GM23338 (cell line): Measurements from ENCODE around the gene TTLL6. TPM values are rescaled to one million over a fixed set of nuclear protein-coding genes. Genes with fewer than 3 reads are reported as not detected.

Experiments used
- ATAC-seq: fragments of 200-7000 bp; cut with Tn5 transposase; 3 replicates; pipeline ENCODE4 v1.9.1; 2020
- DNase-seq: peaks from one replicate; pipeline ENCODE4 v3.0.0-alpha.2; 2015; ENCODE audit warnings: low spot score
- H2AFZ ChIP-seq: fragments of 200-600 bp; sonication (generic); 2 replicates; pipeline ENCODE4 v1.8.0; 2016; ENCODE audit warnings: antibody characterized with exemption, mild to moderate bottlenecking, moderate library complexity
- H3F3A ChIP-seq: fragments of 200-600 bp; sonication (generic); replicated peaks from 2 replicates; pipeline ENCODE4 v1.8.0; 2017; ENCODE audit warnings: antibody characterized with exemption, mixed run types, low read depth
- H3K27ac ChIP-seq: fragments of 200-600 bp; sonication (generic); 2 replicates; pipeline ENCODE4 v1.6.1; 2016; ENCODE audit warnings: low read depth
- H3K27me3 ChIP-seq: fragments of 200-600 bp; sonication (generic); 2 replicates; pipeline ENCODE4 v1.8.0; 2016; ENCODE audit warnings: mild to moderate bottlenecking, mixed run types, moderate library complexity; ENCODE audit not compliant: insufficient read depth
- H3K36me3 ChIP-seq: fragments of 200-600 bp; sonication (generic); 2 replicates; pipeline ENCODE4 v1.8.0; 2016; ENCODE audit warnings: mild to moderate bottlenecking; ENCODE audit not compliant: insufficient read depth
- H3K4me1 ChIP-seq: fragments of 200-600 bp; sonication (generic); 2 replicates; pipeline ENCODE4 v1.8.0; 2016; ENCODE audit warnings: mild to moderate bottlenecking, moderate library complexity; ENCODE audit not compliant: insufficient read depth
- H3K4me2 ChIP-seq: fragments of 200-600 bp; sonication (generic); 2 replicates; pipeline ENCODE4 v1.7.1; 2017; ENCODE audit warnings: mixed run types
- H3K4me3 ChIP-seq: fragments of 200-600 bp; sonication (generic); 2 replicates; pipeline ENCODE4 v1.6.1; 2016; ENCODE audit warnings: mixed run types
- H3K79me2 ChIP-seq: fragments of 200-600 bp; sonication (generic); replicated peaks from 2 replicates; pipeline ENCODE4 v1.8.0; 2017; ENCODE audit warnings: mild to moderate bottlenecking; ENCODE audit not compliant: insufficient read depth
- H3K9me2 ChIP-seq: fragments of 200-600 bp; sonication (generic); 2 replicates; pipeline ENCODE4 v1.8.0; 2017; ENCODE audit not compliant: insufficient read depth
- H4K20me1 ChIP-seq: fragments of 200-600 bp; sonication (generic); replicated peaks from 2 replicates; pipeline ENCODE4 v1.8.0; 2017; ENCODE audit warnings: mild to moderate bottlenecking; ENCODE audit not compliant: insufficient read depth
- H3K27ac Mint-ChIP-seq: 2 replicates; pipeline ENCODE4 v1.8.0; 2020; ENCODE audit warnings: inconsistent platforms, mild to moderate bottlenecking, moderate library complexity, mixed read lengths
- H3K27me3 Mint-ChIP-seq: 3 replicates; pipeline ENCODE4 v1.8.0; 2022; ENCODE audit warnings: low read depth, mild to moderate bottlenecking, moderate library complexity, mixed read lengths, inconsistent platforms; ENCODE audit not compliant: insufficient read depth, poor library complexity
- H3K36me3 Mint-ChIP-seq: 3 replicates; pipeline ENCODE4 v1.8.0; 2021; ENCODE audit warnings: low read depth, mild to moderate bottlenecking, inconsistent platforms, moderate library complexity, mixed read lengths
- H3K4me1 Mint-ChIP-seq: 3 replicates; pipeline ENCODE4 v1.8.0; 2020; ENCODE audit warnings: mild to moderate bottlenecking, inconsistent platforms, mixed read lengths
- H3K4me3 Mint-ChIP-seq: 3 replicates; pipeline ENCODE4 v1.8.0; 2021; ENCODE audit warnings: moderate library complexity, mild to moderate bottlenecking, inconsistent platforms, mixed read lengths
- H3K9me3 Mint-ChIP-seq: 3 replicates; pipeline ENCODE4 v1.8.0; 2020; ENCODE audit warnings: moderate library complexity, mild to moderate bottlenecking, inconsistent platforms, mixed read lengths
- CREB1 ChIP-seq: fragments of 250-450 bp; sonication (Bioruptor Pico); IDR thresholded peaks from 2 replicates; pipeline ENCODE4 v1.5.0; 2020; ENCODE audit warnings: low read depth, mild to moderate bottlenecking, moderate library complexity
- POLR2AphosphoS5 ChIP-seq: IDR thresholded peaks from 2 replicates; pipeline ENCODE4 v1.6.1; 2016; ENCODE audit warnings: antibody characterized with exemption, low read depth
- STAT1 ChIP-seq: IDR thresholded peaks from one replicate; pipeline ENCODE4 v1.6.1; 2016; ENCODE audit warnings: antibody characterized with exemption; ENCODE audit not compliant: unreplicated experiment
- ZNF114 ChIP-seq: fragments of 250-450 bp; sonication (Bioruptor Pico); IDR thresholded peaks from 2 replicates; pipeline ENCODE4 v1.5.0; 2020; ENCODE audit warnings: mild to moderate bottlenecking, moderate library complexity
- ZNF331 ChIP-seq: fragments of 250-450 bp; sonication (Bioruptor Pico); IDR thresholded peaks from 2 replicates; pipeline ENCODE4 v1.5.0; 2020; ENCODE audit warnings: low read depth, mild to moderate bottlenecking, moderate library complexity
- polyA plus RNA-seq: library from polyadenylated mRNA; unstranded; fragments of >200 nt; fragmentation: Nextera tagmentation; extraction: Ambion mirVana; gene quantifications from 2 replicates; pipeline ENCODE4 v1.2.1, GENCODE V29; 2016
- total RNA-seq: library from RNA; depleted of rRNA; stranded (reverse); fragments of >200 nt; shearing (Covaris generic); gene quantifications from 2 replicates; pipeline ENCODE4 v1.2.3, GENCODE V29; 2014
- TF ChIP-seq, protein P1 (sequence below): IDR thresholded peaks from one replicate; pipeline ENCODE4 v1.6.1; 2018; ENCODE audit warnings: antibody characterized with exemption; ENCODE audit not compliant: unreplicated experiment
- TF ChIP-seq, protein P2 (sequence below): fragments of 250-450 bp; sonication (Bioruptor Pico); IDR thresholded peaks from 2 replicates; pipeline ENCODE4 v1.5.0; 2020; ENCODE audit warnings: mild to moderate bottlenecking, moderate library complexity

TTLL6 gene
- total and polyA plus RNA-seq, 2 experiments from 2014 or later: 1.9 to 4.7 TPM

DNA sequence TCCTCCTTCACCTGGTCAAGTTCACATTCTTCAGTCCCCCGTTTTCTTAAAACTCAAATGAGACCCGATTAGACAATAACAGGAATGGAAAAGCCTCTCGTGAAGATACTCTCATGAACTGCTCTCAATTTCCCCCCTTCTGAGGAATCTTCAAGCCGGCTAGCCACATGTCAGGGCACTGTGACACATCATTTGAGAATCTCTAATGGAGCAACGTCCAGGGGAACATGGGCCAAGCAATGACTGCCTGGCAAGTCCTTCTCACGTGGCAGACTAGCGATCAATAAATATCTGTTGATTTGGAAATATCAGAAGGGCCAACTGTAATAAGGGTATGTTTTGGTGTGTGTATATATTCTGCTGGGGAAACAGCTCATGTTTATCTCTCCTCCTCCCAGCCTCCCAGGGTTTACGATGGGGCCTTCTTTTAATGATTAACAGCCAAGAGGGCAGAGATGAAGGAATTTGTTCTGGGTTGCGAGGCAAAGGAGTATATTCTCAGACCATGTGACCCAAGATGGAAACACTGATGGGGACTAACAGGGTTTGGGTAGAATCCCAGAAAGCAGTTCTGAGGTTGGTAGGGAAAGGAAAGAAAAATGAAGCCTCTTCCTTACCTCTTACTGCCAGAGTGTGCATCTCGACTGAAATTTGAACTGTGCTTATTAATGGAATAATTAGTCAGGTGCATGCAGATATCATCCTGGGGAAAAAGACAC, 21.4 kb downstream of the TTLL6 start (continued):
- TF ChIP-seq, protein P1, sequence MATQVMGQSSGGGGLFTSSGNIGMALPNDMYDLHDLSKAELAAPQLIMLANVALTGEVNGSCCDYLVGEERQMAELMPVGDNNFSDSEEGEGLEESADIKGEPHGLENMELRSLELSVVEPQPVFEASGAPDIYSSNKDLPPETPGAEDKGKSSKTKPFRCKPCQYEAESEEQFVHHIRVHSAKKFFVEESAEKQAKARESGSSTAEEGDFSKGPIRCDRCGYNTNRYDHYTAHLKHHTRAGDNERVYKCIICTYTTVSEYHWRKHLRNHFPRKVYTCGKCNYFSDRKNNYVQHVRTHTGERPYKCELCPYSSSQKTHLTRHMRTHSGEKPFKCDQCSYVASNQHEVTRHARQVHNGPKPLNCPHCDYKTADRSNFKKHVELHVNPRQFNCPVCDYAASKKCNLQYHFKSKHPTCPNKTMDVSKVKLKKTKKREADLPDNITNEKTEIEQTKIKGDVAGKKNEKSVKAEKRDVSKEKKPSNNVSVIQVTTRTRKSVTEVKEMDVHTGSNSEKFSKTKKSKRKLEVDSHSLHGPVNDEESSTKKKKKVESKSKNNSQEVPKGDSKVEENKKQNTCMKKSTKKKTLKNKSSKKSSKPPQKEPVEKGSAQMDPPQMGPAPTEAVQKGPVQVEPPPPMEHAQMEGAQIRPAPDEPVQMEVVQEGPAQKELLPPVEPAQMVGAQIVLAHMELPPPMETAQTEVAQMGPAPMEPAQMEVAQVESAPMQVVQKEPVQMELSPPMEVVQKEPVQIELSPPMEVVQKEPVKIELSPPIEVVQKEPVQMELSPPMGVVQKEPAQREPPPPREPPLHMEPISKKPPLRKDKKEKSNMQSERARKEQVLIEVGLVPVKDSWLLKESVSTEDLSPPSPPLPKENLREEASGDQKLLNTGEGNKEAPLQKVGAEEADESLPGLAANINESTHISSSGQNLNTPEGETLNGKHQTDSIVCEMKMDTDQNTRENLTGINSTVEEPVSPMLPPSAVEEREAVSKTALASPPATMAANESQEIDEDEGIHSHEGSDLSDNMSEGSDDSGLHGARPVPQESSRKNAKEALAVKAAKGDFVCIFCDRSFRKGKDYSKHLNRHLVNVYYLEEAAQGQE: no peak
- no peak for TF ChIP-seq ZNF331 (CRISPR knock-in tag)

DNA sequence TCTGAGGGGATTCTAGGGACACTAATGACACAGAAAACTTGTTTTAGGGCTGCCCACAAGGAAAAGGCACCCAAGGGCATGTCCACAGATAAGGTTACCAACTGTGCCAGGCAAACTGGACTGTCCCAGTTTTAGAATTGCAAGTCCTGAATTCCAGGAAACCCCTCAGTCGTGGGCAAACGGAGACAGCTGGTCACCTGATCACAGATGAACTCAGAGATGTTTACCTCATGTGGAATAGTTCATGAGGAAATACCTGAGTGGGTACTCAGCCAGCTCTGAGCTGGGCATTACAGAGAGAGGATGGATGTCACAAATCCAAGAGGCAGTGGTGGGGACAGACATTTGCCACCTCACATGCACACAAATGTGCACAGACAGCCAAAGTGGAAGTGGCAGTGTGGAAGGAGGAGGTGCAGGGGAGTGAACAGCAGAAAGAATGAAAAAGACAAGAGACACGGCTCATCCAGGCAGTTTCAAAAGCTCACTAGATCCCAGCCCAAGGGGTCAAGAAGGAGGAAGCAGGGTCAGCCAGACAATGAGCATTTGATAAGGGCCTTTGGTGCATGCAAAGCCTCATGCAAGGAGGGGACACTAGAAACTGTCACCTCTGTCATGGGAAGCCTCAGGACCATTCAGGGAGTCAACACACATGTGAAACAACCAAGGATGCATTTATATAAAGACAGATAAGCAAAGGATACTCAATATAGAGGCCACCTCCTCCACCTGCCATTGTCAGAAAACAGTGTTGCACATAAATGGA, 24.8 kb downstream of the TTLL6 start:
- H3F3A ChIP-seq: 0 out of 2 replicates have a peak, but pooled peaks cover 2% of the 10 kb centered on the region
- H3K27ac ChIP-seq: no peak overlapping the region
- ATAC-seq (no peak), DNase-seq (no peak)
- no peak overlapping the region for H2AFZ ChIP-seq
- H3K4me1 ChIP-seq: no peaks in the 10 kb centered on the region
- H3K9me2 ChIP-seq: no peaks in the 10 kb centered on the region
- Mint-ChIP-seq H3K36me3 (no peaks in the 10 kb centered on the region), H3K27ac (no peak overlapping the region), H3K27me3 (peaks cover 14% of the 10 kb centered on the region), H3K9me3 (no peaks in the 10 kb centered on the region), H3K4me1 (peaks cover 6% of the 10 kb centered on the region), H3K4me3 (no peak overlapping the region)
- no peaks in the 10 kb centered on the region for H3K79me2 ChIP-seq
- H4K20me1 ChIP-seq: no peaks in the 10 kb centered on the region
- no peak overlapping the region for H3K4me2 ChIP-seq
- H3K4me3 ChIP-seq: no peak overlapping the region
- H3K36me3 ChIP-seq: no peaks in the 10 kb centered on the region
- H3K27me3 ChIP-seq: peaks cover 15% of the 10 kb centered on the region; the same call in 1 of the 2 replicates
- no peak for TF ChIP-seq POLR2AphosphoS5
- TF ChIP-seq STAT1: no peak
- no peak for TF ChIP-seq ZNF114 (CRISPR knock-in tag)
- no peak for TF ChIP-seq CREB1
- TF ChIP-seq, protein P2, sequence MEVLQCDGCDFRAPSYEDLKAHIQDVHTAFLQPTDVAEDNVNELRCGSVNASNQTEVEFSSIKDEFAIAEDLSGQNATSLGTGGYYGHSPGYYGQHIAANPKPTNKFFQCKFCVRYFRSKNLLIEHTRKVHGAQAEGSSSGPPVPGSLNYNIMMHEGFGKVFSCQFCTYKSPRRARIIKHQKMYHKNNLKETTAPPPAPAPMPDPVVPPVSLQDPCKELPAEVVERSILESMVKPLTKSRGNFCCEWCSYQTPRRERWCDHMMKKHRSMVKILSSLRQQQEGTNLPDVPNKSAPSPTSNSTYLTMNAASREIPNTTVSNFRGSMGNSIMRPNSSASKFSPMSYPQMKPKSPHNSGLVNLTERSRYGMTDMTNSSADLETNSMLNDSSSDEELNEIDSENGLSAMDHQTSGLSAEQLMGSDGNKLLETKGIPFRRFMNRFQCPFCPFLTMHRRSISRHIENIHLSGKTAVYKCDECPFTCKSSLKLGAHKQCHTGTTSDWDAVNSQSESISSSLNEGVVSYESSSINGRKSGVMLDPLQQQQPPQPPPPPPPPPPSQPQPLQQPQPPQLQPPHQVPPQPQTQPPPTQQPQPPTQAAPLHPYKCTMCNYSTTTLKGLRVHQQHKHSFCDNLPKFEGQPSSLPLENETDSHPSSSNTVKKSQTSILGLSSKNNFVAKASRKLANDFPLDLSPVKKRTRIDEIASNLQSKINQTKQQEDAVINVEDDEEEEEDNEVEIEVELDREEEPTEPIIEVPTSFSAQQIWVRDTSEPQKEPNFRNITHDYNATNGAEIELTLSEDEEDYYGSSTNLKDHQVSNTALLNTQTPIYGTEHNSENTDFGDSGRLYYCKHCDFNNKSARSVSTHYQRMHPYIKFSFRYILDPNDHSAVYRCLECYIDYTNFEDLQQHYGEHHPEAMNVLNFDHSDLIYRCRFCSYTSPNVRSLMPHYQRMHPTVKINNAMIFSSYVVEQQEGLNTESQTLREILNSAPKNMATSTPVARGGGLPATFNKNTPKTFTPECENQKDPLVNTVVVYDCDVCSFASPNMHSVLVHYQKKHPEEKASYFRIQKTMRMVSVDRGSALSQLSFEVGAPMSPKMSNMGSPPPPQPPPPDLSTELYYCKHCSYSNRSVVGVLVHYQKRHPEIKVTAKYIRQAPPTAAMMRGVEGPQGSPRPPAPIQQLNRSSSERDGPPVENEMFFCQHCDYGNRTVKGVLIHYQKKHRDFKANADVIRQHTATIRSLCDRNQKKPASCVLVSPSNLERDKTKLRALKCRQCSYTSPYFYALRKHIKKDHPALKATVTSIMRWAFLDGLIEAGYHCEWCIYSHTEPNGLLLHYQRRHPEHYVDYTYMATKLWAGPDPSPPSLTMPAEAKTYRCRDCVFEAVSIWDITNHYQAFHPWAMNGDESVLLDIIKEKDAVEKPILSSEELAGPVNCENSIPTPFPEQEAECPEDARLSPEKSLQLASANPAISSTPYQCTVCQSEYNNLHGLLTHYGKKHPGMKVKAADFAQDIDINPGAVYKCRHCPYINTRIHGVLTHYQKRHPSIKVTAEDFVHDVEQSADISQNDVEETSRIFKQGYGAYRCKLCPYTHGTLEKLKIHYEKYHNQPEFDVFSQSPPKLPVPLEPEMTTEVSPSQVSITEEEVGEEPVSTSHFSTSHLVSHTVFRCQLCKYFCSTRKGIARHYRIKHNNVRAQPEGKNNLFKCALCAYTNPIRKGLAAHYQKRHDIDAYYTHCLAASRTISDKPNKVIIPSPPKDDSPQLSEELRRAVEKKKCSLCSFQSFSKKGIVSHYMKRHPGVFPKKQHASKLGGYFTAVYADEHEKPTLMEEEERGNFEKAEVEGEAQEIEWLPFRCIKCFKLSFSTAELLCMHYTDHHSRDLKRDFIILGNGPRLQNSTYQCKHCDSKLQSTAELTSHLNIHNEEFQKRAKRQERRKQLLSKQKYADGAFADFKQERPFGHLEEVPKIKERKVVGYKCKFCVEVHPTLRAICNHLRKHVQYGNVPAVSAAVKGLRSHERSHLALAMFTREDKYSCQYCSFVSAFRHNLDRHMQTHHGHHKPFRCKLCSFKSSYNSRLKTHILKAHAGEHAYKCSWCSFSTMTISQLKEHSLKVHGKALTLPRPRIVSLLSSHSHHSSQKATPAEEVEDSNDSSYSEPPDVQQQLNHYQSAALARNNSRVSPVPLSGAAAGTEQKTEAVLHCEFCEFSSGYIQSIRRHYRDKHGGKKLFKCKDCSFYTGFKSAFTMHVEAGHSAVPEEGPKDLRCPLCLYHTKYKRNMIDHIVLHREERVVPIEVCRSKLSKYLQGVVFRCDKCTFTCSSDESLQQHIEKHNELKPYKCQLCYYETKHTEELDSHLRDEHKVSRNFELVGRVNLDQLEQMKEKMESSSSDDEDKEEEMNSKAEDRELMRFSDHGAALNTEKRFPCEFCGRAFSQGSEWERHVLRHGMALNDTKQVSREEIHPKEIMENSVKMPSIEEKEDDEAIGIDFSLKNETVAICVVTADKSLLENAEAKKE (CRISPR knock-in tag): no peak
- TF ChIP-seq, protein P1: no peak
